Thymus (tissue), 11 donors: ENCODE measurements around the gene SNX9. TPM values are rescaled to one million over a fixed set of nuclear protein-coding genes. Genes with fewer than 3 reads are reported as not detected.

Experiments used
- DNase-seq, 9 donors: peaks; one replicate each; pipeline ENCODE4 v3.0.0-alpha.2; 2013; ENCODE audit warnings: low spot score in 9 of 9, low read depth in 6 of 9, missing footprints in 1 of 9
- H3K27ac ChIP-seq, 2 donors: one replicate each; pipeline ENCODE4 v1.5.1; 2013; ENCODE audit warnings: control low read depth in 1 of 2, low read depth in 1 of 2, low read length in 1 of 2, mild to moderate bottlenecking in 1 of 2, moderate library complexity in 1 of 2
- H3K27me3 ChIP-seq, 2 donors: one replicate each; pipeline ENCODE4 v1.5.1; 2013; ENCODE audit warnings: low read length in 1 of 2; ENCODE audit not compliant: control insufficient read depth in 2 of 2, insufficient read depth in 1 of 2
- H3K36me3 ChIP-seq, 2 donors: one replicate each; pipeline ENCODE4 v1.5.1; 2013; ENCODE audit warnings: low read length in 1 of 2, mild to moderate bottlenecking in 1 of 2, moderate library complexity in 1 of 2; ENCODE audit not compliant: control insufficient read depth in 2 of 2, insufficient read depth in 2 of 2
- H3K4me1 ChIP-seq, 2 donors: one replicate each; pipeline ENCODE4 v1.5.1; 2013; ENCODE audit warnings: low read length in 2 of 2; ENCODE audit not compliant: control insufficient read depth in 2 of 2, insufficient read depth in 2 of 2
- H3K4me3 ChIP-seq, 2 donors: one replicate each; pipeline ENCODE4 v1.5.1; 2013; ENCODE audit warnings: low read length in 2 of 2, control low read depth in 1 of 2, mild to moderate bottlenecking in 1 of 2
- H3K9me3 ChIP-seq, 2 donors: one replicate each; pipeline ENCODE4 v1.5.1; 2013; ENCODE audit warnings: low read length in 1 of 2, mild to moderate bottlenecking in 1 of 2; ENCODE audit not compliant: control insufficient read depth in 2 of 2, insufficient read depth in 1 of 2
- WGBS: extraction: QIAGEN DNeasy Blood & Tissue Kit; methylation state at CpG from one replicate; pipeline ENCODE4 v1.1.7; 2013; 5-methylcytosine and 5-hydroxymethylcytosine counted together
- polyA plus RNA-seq: library from polyadenylated mRNA; stranded (reverse); fragments of 200-250 nt; gene quantifications from one replicate; pipeline ENCODE4 v1.2.3, GENCODE V29; 2013
- total RNA-seq: library from RNA; stranded (reverse); fragments of 120-200 nt; gene quantifications from one replicate; pipeline ENCODE4 v1.2.4, GENCODE V29; 2013
- donor health status: healthy.

The SNX9 gene
- total and polyA plus RNA-seq, 2 donors = 11.0 to 37.3 TPM

DNA sequence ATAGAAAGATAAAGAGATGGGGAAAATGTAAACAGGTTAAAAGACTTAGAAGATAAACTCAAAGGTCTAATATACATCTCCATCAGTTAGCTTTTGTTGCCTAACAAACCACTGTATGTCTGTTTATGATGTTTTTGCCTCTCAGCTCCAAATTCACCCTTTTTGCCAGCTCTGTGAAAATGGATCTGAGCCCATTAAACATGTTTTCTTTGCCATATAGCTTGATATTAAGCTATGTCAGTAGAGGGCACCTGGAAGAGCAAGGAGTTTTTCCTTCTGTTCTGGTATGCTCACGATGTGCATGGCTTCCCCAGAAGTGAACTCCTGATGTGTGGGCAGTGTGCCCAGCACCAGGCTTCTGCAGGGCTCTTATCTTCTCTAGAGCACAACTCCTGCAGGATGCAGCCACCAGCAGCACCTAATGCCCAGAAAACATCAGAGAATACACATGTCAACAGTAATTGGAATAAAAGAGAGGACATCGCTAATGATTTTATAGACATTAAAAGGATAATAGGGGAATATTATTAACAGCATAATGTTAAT, 14.6 kb upstream of the SNX9 start:
- DNase-seq = no peak
- Histone ChIP-seq H3K27ac (no peak overlapping the region), H3K4me1 (peaks cover 2 to 5% of the 10 kb centered on the region in 2 donors), H3K4me3 (no peak overlapping the region), H3K9me3 (peaks cover 0 to 3% of the 10 kb centered on the region in 2 donors), H3K27me3 (no peaks in the 10 kb centered on the region), H3K36me3 (no peaks in the 10 kb centered on the region)
- 97% methylated on average over 2 of the region's 2 CpGs for WGBS

DNA sequence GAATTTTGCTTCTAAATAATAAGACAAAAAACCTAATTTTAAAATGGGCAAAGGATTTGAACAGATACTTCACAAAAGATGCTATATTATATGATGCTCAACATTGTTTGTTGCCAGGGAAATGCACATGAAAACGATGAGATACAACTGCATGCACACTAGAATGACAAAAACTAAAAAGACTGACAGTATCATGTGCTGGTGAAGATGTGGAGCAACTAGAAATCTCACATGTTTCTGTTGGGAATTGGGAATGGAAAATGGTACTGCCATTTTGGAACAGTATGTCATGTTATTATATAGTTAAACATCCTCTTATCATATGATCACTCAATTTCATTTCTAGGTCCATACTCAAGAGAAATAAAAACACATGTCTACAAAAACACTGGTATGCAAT, 13.4 kb upstream of the SNX9 start:
- DNase-seq = no peak
- no peaks in the 10 kb centered on the region for H3K36me3 ChIP-seq
- no peak overlapping the region for H3K27ac ChIP-seq
- no peaks in the 10 kb centered on the region for H3K27me3 ChIP-seq
- H3K4me1 ChIP-seq = peaks cover 11 to 14% of the 10 kb centered on the region in 2 donors
- H3K9me3 ChIP-seq = peaks cover 0 to 3% of the 10 kb centered on the region in 2 donors
- WGBS = 98% methylated on average over 1 of the region's 1 CpG
- H3K4me3 ChIP-seq = no peak overlapping the region

DNA sequence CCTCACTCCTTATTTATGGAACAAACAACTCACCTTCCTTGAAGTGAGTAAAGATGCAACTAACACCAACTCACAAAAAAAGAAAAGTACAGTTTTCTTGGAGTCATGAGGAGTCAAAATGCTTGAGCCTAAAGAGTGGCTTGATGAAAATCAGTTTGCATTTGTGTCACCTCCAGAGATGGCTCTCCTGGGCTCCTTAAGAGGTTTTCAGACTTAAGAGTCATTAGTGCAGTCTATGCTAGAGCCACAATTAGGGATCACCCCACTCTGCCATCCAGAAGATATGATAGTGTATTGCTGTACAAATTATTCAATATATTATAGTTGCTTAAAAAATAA, 11.9 kb upstream of the SNX9 start:
- Histone ChIP-seq H3K36me3 (no peaks in the 10 kb centered on the region), H3K4me3 (no peak overlapping the region), H3K9me3 (peaks cover 0 to 3% of the 10 kb centered on the region in 2 donors), H3K27me3 (no peaks in the 10 kb centered on the region), H3K4me1 (peaks cover 23 to 24% of the 10 kb centered on the region in 2 donors), H3K27ac (no peak overlapping the region)
- no peak for DNase-seq

DNA sequence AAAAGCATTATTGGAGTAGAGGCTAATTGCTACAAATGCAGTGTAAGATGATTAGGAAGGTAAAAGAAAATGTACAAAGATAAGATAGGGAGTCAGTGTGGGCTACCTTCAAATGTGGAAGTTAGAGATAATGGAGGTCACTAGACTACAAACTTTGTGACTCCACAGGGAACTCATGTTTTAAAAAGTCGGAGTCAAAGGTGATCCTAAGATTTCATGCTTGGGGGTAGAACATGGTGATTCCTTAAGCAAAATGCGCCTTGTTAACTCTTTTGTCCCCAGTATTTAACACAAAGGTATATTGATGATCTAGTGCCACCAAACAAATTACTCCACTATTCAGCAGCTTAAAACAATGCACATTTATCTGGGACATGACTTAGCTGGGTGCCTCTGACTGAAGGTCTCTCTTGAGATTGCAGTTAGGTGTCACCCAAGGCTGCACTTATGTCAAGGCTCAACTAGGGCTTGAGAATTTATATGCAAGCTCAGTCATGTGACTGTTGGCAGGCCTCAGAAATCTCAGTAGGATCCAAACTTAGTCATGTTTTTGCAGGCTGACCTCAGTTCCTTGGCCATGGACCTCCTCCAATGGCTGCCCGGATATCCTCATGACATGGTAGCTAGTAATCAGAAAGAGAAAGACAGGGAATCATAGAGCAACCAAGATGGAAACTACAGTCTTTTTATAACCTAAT, 11.4 kb upstream of the SNX9 start:
- WGBS = 97% methylated on average over 3 of the region's 3 CpGs

DNA sequence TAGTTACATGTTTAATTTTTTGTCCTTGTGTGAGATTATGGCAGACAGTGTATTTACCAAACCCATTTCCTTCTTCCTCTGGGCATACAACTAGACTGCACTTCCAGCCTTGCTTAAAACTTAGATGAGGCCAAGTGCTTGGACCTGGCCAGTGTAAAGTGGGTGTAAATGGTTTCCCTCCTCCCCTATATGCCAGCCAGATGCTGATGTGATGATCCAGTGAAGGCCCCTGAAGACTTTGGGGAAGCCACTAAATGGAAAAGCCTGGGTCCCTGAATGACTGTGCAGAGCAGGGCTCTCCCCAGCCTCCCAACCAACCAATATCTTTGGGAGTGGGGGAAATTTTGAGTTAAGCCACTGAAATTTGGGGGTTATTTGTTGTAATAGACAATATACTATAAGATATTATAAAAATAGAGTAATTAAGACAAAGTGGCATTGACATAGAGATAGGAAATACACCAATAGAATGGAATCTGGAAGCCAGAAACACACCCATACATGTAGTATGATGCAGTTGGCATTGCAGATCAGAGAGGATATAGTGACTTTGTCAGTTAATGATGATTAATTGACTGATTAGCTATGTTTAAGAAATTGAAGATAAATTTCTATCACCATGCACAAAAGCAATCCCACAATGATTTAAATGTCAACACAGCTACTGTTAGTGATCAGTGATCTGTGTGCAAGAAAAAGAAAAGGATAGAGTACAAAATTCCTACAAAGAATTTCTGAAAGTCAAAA, 10.4 kb upstream of the SNX9 start:
- DNase-seq = no peak
- peaks cover 23 to 24% of the 10 kb centered on the region in 2 donors for H3K4me1 ChIP-seq
- H3K27me3 ChIP-seq = no peaks in the 10 kb centered on the region
- H3K36me3 ChIP-seq = no peaks in the 10 kb centered on the region
- H3K4me3 ChIP-seq = no peak overlapping the region
- no peak overlapping the region for H3K27ac ChIP-seq
- peaks cover 0 to 3% of the 10 kb centered on the region in 2 donors for H3K9me3 ChIP-seq

More for the DNA sequence above, 11.4 kb upstream of the SNX9 start:
- Histone ChIP-seq H3K4me1 (peaks cover 23 to 24% of the 10 kb centered on the region in 2 donors), H3K9me3 (peaks cover 0 to 3% of the 10 kb centered on the region in 2 donors), H3K36me3 (no peaks in the 10 kb centered on the region), H3K4me3 (no peak overlapping the region), H3K27me3 (no peaks in the 10 kb centered on the region), H3K27ac (no peak overlapping the region)
- no peak for DNase-seq

DNA sequence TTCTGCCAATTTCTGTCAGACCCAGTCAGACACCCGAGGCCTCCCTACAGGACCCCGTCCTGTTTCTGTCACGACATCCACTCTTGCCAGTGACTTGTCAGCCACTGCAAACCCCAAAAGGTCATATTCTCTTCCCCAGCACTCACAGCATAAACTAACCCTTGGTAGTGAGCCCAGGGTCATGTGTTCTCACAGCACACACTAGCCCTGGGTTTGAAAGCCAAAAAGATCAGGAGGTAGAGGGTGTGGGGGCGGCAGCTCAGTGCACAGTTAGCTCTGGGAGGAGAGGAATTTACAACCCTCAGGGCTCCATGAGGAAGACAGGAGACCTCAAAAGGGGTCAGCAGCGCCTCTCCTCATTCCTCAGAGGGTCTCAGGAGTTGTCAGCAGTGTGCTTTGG, 9.9 kb upstream of the SNX9 start:
- no peak for DNase-seq
- Histone ChIP-seq H3K4me1 (peaks cover 23 to 24% of the 10 kb centered on the region in 2 donors), H3K27ac (peak overlapping the region in 1 of 2 donors; percentile 79), H3K27me3 (no peaks in the 10 kb centered on the region), H3K36me3 (no peaks in the 10 kb centered on the region), H3K9me3 (peaks cover 0 to 3% of the 10 kb centered on the region in 2 donors), H3K4me3 (no peak overlapping the region)
- 95% methylated on average over 5 of the region's 5 CpGs for WGBS

DNA sequence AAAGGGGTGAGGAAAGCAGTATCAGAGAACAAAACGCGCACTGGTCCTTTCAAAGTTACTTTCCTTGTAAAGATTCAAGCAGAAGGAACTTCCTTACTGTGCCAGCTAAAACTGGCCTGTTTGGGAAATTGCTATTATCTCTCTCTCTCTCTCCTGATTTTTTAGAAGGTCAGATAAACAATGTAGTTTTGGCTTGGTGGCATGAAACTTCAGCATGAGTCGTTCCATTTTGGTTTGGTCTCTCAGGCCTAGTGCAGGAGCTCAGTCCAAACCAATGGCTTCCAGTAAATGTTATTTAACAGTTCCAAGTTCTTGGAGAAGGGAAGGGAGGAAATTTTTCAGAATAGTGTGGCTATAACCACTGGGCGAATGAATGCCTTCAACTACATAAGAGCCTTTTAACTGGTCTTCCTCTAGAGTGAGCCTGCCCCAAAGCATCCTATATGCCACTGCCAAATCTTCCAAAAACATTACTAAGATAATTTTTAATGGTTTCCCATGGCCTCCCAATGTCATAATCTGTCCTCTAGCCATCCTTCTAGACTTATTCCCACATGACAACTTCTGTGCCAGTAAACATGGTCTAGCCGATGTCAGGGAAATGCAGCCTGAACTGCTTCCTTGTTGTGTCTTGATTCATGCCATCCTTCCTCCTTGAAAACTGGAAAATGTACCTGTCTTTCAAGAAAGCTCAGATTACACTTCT, 9.1 kb upstream of the SNX9 start:
- peaks cover 0 to 4% of the 10 kb centered on the region in 2 donors for H3K27me3 ChIP-seq
- WGBS = 76% methylated on average over 5 of the region's 5 CpGs
- no peak for DNase-seq
- H3K27ac ChIP-seq = peak overlapping the region in 1 of 2 donors; percentile 31
- H3K9me3 ChIP-seq = peaks cover 0 to 6% of the 10 kb centered on the region in 2 donors
- peaks cover 23 to 24% of the 10 kb centered on the region in 2 donors for H3K4me1 ChIP-seq
- no peaks in the 10 kb centered on the region for H3K36me3 ChIP-seq
- H3K4me3 ChIP-seq = no peak overlapping the region

DNA sequence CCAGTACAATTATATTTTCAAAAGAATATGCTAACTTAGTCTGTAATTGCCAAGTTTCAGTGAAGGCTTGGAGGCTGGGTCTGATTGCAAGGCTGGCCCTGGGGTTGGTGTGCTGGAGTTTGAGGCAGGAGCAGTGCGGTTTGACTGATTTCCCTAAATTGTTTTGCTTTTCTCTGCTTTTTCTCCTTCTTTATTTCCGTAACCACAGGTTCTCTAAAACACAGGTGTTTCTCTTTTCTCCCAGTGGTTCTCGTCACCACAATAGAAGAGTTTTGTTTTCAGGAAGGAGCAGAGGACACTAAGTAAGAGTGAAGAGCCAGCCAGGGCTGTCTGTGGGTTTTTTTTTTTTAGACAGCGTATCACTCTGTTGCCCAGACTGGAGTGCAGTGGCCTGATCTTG, 8.2 kb upstream of the SNX9 start:
- H3K27me3 ChIP-seq = peaks cover 0 to 4% of the 10 kb centered on the region in 2 donors
- no peak overlapping the region for H3K4me3 ChIP-seq
- no peaks in the 10 kb centered on the region for H3K36me3 ChIP-seq
- WGBS = 6% methylated on average over 4 of the region's 4 CpGs
- DNase-seq = peak in 4 of 9 donors; percentile 44 to 85 (median 56)
- peak overlapping the region in 1 of 2 donors; percentile 60 for H3K27ac ChIP-seq
- H3K4me1 ChIP-seq = peaks cover 23 to 24% of the 10 kb centered on the region in 2 donors
- peaks cover 0 to 6% of the 10 kb centered on the region in 2 donors for H3K9me3 ChIP-seq
